Stimulated activated effector memory CD8-positive, alpha-beta T cell treated with anti-CD3 and anti-CD28 coated beads, Interleukin-12 subunit alpha, Interleukin-12 subunit beta, amount 100 ng/mL, for 72 hours (primary cell): ENCODE results near the gene MSH2.
A peak's percentile ranks its signal among the peaks of the same experiment; 100 is the strongest.
"Not testable (repeated sequence)": the region's sequence is repeated elsewhere in the genome, so short reads cannot be mapped to it uniquely, and the experiment has no call there.

Source experiments
- ATAC-seq: fragments of 150-1000 bp; cut with Tn5 transposase; 2 replicates; pipeline ENCODE4 v1.10.0; 2021
- DNase-seq, 2 donors: peaks; one replicate each; pipeline ENCODE4 v3.0.0; 2021 to 2022; ENCODE audit warnings: low spot score in 2 of 2
- H3K27ac Mint-ChIP-seq: one replicate; pipeline ENCODE4 v1.8.0; 2022; ENCODE audit warnings: mild to moderate bottlenecking, mixed read lengths
- H3K36me3 Mint-ChIP-seq: one replicate; pipeline ENCODE4 v1.8.0; 2022; ENCODE audit warnings: mild to moderate bottlenecking, mixed read lengths
- H3K4me1 Mint-ChIP-seq: one replicate; pipeline ENCODE4 v1.8.0; 2022; ENCODE audit warnings: mixed read lengths
- H3K4me3 Mint-ChIP-seq: one replicate; pipeline ENCODE4 v1.8.0; 2022; ENCODE audit warnings: mild to moderate bottlenecking, mixed read lengths
- H3K9me3 Mint-ChIP-seq: one replicate; pipeline ENCODE4 v1.8.0; 2022; ENCODE audit warnings: mixed read lengths

Gene MSH2

GRCh38 chr2:47433445-47433844 is 30.5 kb downstream of the MSH2 start:
- not testable (repeated sequence) for H3K4me1 Mint-ChIP-seq, H3K9me3 Mint-ChIP-seq, H3K27ac Mint-ChIP-seq, H3K4me3 Mint-ChIP-seq, ATAC-seq, DNase-seq
- H3K36me3 Mint-ChIP-seq, result peaks cover 64% of the 10 kb centered on the region

GRCh38 chr2:47437287-47437686 is 34.3 kb downstream of the MSH2 start:
- H3K27ac Mint-ChIP-seq, result no peak overlapping the region
- H3K4me3 Mint-ChIP-seq, result no peak overlapping the region
- ATAC-seq (no peak), DNase-seq (no peak)
- H3K4me1 Mint-ChIP-seq, result no peaks in the 10 kb centered on the region
- peaks cover 48% of the 10 kb centered on the region for H3K36me3 Mint-ChIP-seq
- no peaks in the 10 kb centered on the region for H3K9me3 Mint-ChIP-seq

GRCh38 chr2:47438106-47438505 is 35.1 kb downstream of the MSH2 start:
- H3K4me1 Mint-ChIP-seq, result no peaks in the 10 kb centered on the region
- no peak for ATAC-seq
- no peak overlapping the region for H3K4me3 Mint-ChIP-seq
- H3K36me3 Mint-ChIP-seq, result peaks cover 51% of the 10 kb centered on the region
- H3K9me3 Mint-ChIP-seq, result no peaks in the 10 kb centered on the region
- no peak for DNase-seq
- no peak overlapping the region for H3K27ac Mint-ChIP-seq

GRCh38 chr2:47438783-47439182 is 35.8 kb downstream of the MSH2 start:
- ATAC-seq (no peak), DNase-seq (no peak)
- H3K4me1 Mint-ChIP-seq, result no peaks in the 10 kb centered on the region
- H3K9me3 Mint-ChIP-seq, result no peaks in the 10 kb centered on the region
- peaks cover 51% of the 10 kb centered on the region for H3K36me3 Mint-ChIP-seq
- H3K27ac Mint-ChIP-seq, result no peak overlapping the region
- no peak overlapping the region for H3K4me3 Mint-ChIP-seq

GRCh38 chr2:47451790-47452189 is 48.8 kb downstream of the MSH2 start:
- no peak for ATAC-seq
- H3K36me3 Mint-ChIP-seq, result peaks cover 59% of the 10 kb centered on the region
- H3K4me3 Mint-ChIP-seq, result no peak overlapping the region
- no peak overlapping the region for H3K27ac Mint-ChIP-seq
- no peaks in the 10 kb centered on the region for H3K4me1 Mint-ChIP-seq
- no peaks in the 10 kb centered on the region for H3K9me3 Mint-ChIP-seq
- DNase-seq, result no peak

- no peak for DNase-seq
- Mint-ChIP-seq H3K4me3 (no peak overlapping the region), H3K36me3 (peaks cover 49% of the 10 kb centered on the region), H3K4me1 (no peaks in the 10 kb centered on the region), H3K27ac (no peak overlapping the region), H3K9me3 (no peaks in the 10 kb centered on the region)
- no peak for ATAC-seq
These were observed 49.8 kb downstream of the MSH2 start for GRCh38 chr2:47452761-47453160.

GRCh38 chr2:47454818-47455217 is 51.9 kb downstream of the MSH2 start:
- H3K27ac Mint-ChIP-seq, H3K4me1 Mint-ChIP-seq, DNase-seq, H3K4me3 Mint-ChIP-seq, H3K9me3 Mint-ChIP-seq, ATAC-seq: not testable (repeated sequence)
- H3K36me3 Mint-ChIP-seq, result peaks cover 38% of the 10 kb centered on the region

GRCh38 chr2:47455411-47455810 is 52.5 kb downstream of the MSH2 start:
- H3K36me3 Mint-ChIP-seq, result peaks cover 32% of the 10 kb centered on the region
- no peak overlapping the region for H3K4me3 Mint-ChIP-seq
- DNase-seq (no peak), ATAC-seq (no peak)
- no peak overlapping the region for H3K27ac Mint-ChIP-seq
- no peaks in the 10 kb centered on the region for H3K4me1 Mint-ChIP-seq
- no peaks in the 10 kb centered on the region for H3K9me3 Mint-ChIP-seq

GRCh38 chr2:47456851-47457250 is 53.9 kb downstream of the MSH2 start:
- Mint-ChIP-seq H3K36me3 (peaks cover 30% of the 10 kb centered on the region), H3K4me1 (no peaks in the 10 kb centered on the region), H3K4me3 (no peak overlapping the region), H3K27ac (peak overlapping the region; percentile 29), H3K9me3 (no peaks in the 10 kb centered on the region)
- ATAC-seq (no peak), DNase-seq (no peak)

GRCh38 chr2:47457268-47457667 is 54.3 kb downstream of the MSH2 start:
- Mint-ChIP-seq H3K9me3 (no peaks in the 10 kb centered on the region), H3K36me3 (peaks cover 34% of the 10 kb centered on the region), H3K27ac (peak overlapping the region; percentile 29), H3K4me3 (no peak overlapping the region), H3K4me1 (no peaks in the 10 kb centered on the region)
- DNase-seq (no peak), ATAC-seq (no peak)

- H3K4me1 Mint-ChIP-seq, result no peaks in the 10 kb centered on the region
- H3K36me3 Mint-ChIP-seq, result peaks cover 46% of the 10 kb centered on the region
- no peaks in the 10 kb centered on the region for H3K9me3 Mint-ChIP-seq
- no peak overlapping the region for H3K4me3 Mint-ChIP-seq
- ATAC-seq, result no peak
- DNase-seq, result no peak
- no peak overlapping the region for H3K27ac Mint-ChIP-seq
These were observed 56.1 kb downstream of the MSH2 start for GRCh38 chr2:47459021-47459420.

- no peaks in the 10 kb centered on the region for H3K4me1 Mint-ChIP-seq
- peaks cover 53% of the 10 kb centered on the region for H3K36me3 Mint-ChIP-seq
- H3K9me3 Mint-ChIP-seq, result no peaks in the 10 kb centered on the region
- DNase-seq (no peak), ATAC-seq (no peak)
- no peak overlapping the region for H3K27ac Mint-ChIP-seq
- no peak overlapping the region for H3K4me3 Mint-ChIP-seq
These were observed 57.8 kb downstream of the MSH2 start for GRCh38 chr2:47460766-47461165.

- ATAC-seq, result no peak
- H3K4me1 Mint-ChIP-seq, result no peaks in the 10 kb centered on the region
- DNase-seq, result no peak
- H3K9me3 Mint-ChIP-seq, result no peaks in the 10 kb centered on the region
- H3K36me3 Mint-ChIP-seq, result peaks cover 89% of the 10 kb centered on the region
- no peak overlapping the region for H3K4me3 Mint-ChIP-seq
- H3K27ac Mint-ChIP-seq, result no peak overlapping the region
These were observed 68.6 kb downstream of the MSH2 start for GRCh38 chr2:47471429-47472116.

GRCh38 chr2:47479863-47480262 is 76.9 kb downstream of the MSH2 start:
- Mint-ChIP-seq H3K4me3 (no peak overlapping the region), H3K4me1 (no peaks in the 10 kb centered on the region), H3K36me3 (peaks cover 85% of the 10 kb centered on the region), H3K9me3 (no peaks in the 10 kb centered on the region), H3K27ac (no peak overlapping the region)
- ATAC-seq, result no peak
- DNase-seq, result no peak

- H3K9me3 Mint-ChIP-seq, result no peaks in the 10 kb centered on the region
- H3K36me3 Mint-ChIP-seq, result peaks cover 63% of the 10 kb centered on the region
- ATAC-seq (no peak), DNase-seq (no peak)
- no peak overlapping the region for H3K27ac Mint-ChIP-seq
- H3K4me3 Mint-ChIP-seq, result no peak overlapping the region
- peaks cover 11% of the 10 kb centered on the region for H3K4me1 Mint-ChIP-seq
These were observed 80.2 kb downstream of the MSH2 start for GRCh38 chr2:47483191-47483590.

- peaks cover 51% of the 10 kb centered on the region for H3K36me3 Mint-ChIP-seq
- ATAC-seq (no peak), DNase-seq (no peak)
- no peak overlapping the region for H3K27ac Mint-ChIP-seq
- no peaks in the 10 kb centered on the region for H3K9me3 Mint-ChIP-seq
- peaks cover 11% of the 10 kb centered on the region for H3K4me1 Mint-ChIP-seq
- no peak overlapping the region for H3K4me3 Mint-ChIP-seq
These were observed 81.4 kb downstream of the MSH2 start for GRCh38 chr2:47484396-47484795.

- H3K27ac Mint-ChIP-seq, result no peak overlapping the region
- no peak overlapping the region for H3K4me3 Mint-ChIP-seq
- no peaks in the 10 kb centered on the region for H3K9me3 Mint-ChIP-seq
- H3K36me3 Mint-ChIP-seq, result peaks cover 49% of the 10 kb centered on the region
- ATAC-seq, result no peak
- no peak for DNase-seq
- peaks cover 11% of the 10 kb centered on the region for H3K4me1 Mint-ChIP-seq
These were observed 82.2 kb downstream of the MSH2 start for GRCh38 chr2:47485177-47485576.
